Ishikawa (cell line): ENCODE results near the gene SLC8A3.

Experiments used
- EGR1 ChIP-seq: IDR thresholded peaks from 2 replicates; pipeline ENCODE4 v1.6.1; 2012
- EP300 ChIP-seq: IDR thresholded peaks from 2 replicates; pipeline ENCODE4 v1.6.1; 2012; ENCODE audit warnings: borderline replicate concordance
- MAX ChIP-seq: IDR thresholded peaks from 2 replicates; pipeline ENCODE4 v1.6.1; 2012
- RAD21 ChIP-seq: IDR thresholded peaks from 2 replicates; pipeline ENCODE4 v1.6.1; 2012; ENCODE audit warnings: low read depth
- TAF1 ChIP-seq: IDR thresholded peaks from 2 replicates; pipeline ENCODE4 v1.6.1; 2012; ENCODE audit warnings: low read depth, mild to moderate bottlenecking
- TCF12 ChIP-seq: IDR thresholded peaks from 2 replicates; pipeline ENCODE4 v1.6.1; 2012; ENCODE audit warnings: low read depth
- TEAD4 ChIP-seq: IDR thresholded peaks from 2 replicates; pipeline ENCODE4 v1.6.1; 2012
- YY1 ChIP-seq: IDR thresholded peaks from 2 replicates; pipeline ENCODE4 v1.6.1; 2012; ENCODE audit warnings: low read depth
- ZBTB7A ChIP-seq: IDR thresholded peaks from 2 replicates; pipeline ENCODE4 v1.6.1; 2012; ENCODE audit warnings: low read depth
- TF ChIP-seq, protein P1 (sequence below): IDR thresholded peaks from 2 replicates; pipeline ENCODE4 v1.6.1; 2012; ENCODE audit warnings: low read depth, mild to moderate bottlenecking

GRCh38 chr14:69999261-69999674 is 189.5 kb downstream of the SLC8A3 start:
- TF ChIP-seq RAD21 (no peak), EP300 (no peak), TCF12 (no peak), MAX (no peak), TEAD4 (no peak), ZBTB7A (no peak), YY1 (no peak), EGR1 (no peak), TAF1 (no peak)
- TF ChIP-seq, protein P1, sequence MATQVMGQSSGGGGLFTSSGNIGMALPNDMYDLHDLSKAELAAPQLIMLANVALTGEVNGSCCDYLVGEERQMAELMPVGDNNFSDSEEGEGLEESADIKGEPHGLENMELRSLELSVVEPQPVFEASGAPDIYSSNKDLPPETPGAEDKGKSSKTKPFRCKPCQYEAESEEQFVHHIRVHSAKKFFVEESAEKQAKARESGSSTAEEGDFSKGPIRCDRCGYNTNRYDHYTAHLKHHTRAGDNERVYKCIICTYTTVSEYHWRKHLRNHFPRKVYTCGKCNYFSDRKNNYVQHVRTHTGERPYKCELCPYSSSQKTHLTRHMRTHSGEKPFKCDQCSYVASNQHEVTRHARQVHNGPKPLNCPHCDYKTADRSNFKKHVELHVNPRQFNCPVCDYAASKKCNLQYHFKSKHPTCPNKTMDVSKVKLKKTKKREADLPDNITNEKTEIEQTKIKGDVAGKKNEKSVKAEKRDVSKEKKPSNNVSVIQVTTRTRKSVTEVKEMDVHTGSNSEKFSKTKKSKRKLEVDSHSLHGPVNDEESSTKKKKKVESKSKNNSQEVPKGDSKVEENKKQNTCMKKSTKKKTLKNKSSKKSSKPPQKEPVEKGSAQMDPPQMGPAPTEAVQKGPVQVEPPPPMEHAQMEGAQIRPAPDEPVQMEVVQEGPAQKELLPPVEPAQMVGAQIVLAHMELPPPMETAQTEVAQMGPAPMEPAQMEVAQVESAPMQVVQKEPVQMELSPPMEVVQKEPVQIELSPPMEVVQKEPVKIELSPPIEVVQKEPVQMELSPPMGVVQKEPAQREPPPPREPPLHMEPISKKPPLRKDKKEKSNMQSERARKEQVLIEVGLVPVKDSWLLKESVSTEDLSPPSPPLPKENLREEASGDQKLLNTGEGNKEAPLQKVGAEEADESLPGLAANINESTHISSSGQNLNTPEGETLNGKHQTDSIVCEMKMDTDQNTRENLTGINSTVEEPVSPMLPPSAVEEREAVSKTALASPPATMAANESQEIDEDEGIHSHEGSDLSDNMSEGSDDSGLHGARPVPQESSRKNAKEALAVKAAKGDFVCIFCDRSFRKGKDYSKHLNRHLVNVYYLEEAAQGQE: no peak
